LHCN-M2 (cell line): ENCODE measurements around the gene ENC1. TPM values are rescaled to one million over a fixed set of nuclear protein-coding genes. Genes with fewer than 3 reads are reported as not detected.

Source experiments
- DNase-seq: peaks from one replicate; pipeline ENCODE4 v3.0.0-alpha.2; 2012; ENCODE audit warnings: low read depth
- total RNA-seq: library from RNA; depleted of rRNA; stranded (reverse); fragments of >200 nt; gene quantifications from 2 replicates; pipeline ENCODE4 v1.2.3, GENCODE V29; 2014

Gene ENC1
- total RNA-seq, 1 experiment from 2014 or later: 60.3 TPM

DNA sequence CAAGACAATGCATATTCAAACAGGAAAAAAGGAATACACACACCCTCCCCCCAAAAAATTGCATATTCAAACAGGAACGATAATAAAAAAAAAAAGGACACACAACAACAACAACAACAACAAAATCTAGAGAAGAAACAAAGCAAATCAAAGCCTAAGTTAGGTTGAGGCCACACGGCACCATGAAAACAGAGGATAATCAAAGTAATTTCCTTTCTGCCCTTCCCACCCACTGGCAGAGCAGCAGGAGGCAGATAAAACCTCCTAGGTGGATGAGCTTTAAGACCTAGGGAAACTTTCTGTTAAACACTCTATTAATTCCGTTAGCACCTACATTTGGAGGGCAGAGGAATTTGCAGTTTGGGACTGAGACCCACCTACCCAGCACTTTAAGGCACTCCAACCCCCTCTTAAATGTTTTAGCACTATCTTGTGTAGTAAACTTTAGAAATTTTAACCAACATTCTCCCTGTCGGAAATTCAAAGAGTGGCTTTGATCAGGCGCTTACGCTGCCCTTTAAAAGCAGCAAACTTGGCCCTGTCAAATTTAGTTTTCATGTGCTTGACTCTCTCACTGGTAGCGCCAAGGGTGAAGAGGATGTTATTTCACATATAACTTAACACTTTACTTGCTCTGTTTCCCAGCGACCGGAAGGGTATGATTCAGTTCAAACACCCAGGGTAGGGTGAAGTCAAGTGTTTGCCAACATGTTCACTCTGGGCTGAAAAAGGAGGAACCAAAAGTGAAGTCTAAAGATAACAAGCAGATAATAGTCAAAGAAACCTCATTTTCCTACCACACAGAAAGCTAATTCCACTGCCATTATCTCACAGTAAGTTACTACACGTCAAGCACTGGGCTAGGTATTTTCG, 9.2 kb downstream of the ENC1 start:
- DNase-seq: peak; percentile 65

DNA sequence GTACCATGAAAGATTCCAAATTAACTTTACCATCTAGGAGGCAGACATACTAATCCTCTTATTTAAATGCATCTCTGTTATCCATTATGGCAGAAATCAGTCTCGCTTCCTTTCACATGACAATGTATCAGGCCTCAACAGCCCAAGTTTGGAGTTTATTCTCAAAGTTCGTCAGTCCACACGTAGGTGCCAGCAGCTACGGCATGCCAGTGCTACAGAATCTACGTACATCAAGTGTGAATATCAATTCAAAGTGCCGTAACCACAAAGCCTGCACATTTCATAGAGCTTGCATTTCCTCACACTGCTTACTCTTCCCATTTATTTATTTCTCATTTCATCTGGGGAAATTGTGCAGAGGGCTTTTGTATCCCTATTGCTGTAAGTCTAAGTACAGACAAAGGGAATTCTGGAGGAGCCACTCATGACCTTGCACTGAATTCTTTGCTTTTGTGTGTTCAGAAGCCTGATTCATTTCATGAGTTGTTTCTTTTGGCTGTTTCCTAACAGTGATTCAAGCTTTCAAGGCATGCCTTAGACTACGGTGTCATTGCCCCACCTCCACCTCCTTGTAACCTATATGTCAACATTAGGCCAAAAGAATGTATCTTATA, 10.0 kb downstream of the ENC1 start:
- DNase-seq: peak; percentile 79

DNA sequence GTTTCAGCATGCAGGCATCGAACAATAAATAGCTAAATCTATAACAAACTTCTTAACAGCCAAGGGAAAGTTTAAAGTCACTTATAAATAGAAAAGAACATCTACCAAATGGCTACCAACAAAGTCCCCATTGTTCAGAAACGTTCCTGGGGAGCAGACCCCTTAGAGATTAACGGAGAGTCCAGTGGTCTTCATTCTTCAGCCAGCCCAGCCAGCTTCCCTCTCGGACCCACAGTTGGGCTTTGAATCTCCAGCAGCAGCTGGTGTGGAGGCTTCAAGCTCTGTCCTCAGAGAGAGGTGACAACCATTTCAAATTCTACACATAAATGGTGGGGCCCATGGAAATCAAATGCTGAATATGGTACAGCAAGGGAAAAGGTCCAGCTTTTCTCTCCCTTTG, 11.2 kb downstream of the ENC1 start:
- no peak for DNase-seq

DNA sequence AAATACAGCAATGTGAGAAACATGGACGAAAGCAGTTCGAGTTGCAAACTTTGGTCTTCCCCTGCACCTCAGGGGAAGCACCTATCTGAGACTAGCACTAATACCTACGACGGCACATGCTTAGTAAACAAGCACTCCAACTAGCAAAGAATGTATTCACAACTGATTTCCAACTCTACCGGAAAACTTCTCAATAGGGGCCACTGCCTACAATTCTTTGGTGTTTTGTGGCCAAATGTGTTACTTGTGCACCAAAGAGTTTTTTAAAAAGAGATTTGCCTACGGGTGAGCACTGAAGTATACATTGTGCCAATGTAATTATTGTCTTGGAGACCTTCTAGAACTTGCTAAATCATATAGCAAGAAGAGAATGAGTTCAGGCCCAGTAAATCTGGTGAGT, 12.2 kb downstream of the ENC1 start:
- DNase-seq: no peak

DNA sequence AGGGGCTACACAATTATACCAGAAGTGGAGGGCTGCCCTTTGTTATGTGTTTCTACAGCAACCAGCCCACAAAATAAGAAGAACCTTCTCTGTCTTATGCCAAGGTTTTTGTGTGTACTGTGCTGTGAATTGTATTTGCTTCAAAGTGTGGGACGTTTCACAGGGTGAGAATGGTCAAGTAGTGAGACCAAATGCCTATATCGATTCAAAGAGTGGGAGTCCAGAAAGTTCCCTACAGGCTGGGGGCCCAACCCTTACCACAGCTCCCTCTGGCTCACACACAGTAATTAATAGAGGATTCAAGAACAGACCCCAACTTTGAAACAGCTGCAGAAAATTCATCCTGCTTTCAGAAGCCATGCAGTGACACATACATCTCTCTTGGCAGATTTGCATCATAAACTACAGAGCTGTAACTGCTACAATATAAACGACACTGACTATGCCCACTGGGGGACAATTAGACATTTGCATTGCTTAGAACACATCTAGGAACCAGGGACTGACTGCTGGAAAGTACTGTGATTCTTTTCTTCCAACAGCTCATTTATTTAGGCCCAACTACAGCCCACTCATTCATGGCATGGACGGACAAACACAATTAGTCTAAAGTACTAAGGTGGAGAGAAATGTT, 12.8 kb downstream of the ENC1 start:
- DNase-seq: peak; percentile 19

DNA sequence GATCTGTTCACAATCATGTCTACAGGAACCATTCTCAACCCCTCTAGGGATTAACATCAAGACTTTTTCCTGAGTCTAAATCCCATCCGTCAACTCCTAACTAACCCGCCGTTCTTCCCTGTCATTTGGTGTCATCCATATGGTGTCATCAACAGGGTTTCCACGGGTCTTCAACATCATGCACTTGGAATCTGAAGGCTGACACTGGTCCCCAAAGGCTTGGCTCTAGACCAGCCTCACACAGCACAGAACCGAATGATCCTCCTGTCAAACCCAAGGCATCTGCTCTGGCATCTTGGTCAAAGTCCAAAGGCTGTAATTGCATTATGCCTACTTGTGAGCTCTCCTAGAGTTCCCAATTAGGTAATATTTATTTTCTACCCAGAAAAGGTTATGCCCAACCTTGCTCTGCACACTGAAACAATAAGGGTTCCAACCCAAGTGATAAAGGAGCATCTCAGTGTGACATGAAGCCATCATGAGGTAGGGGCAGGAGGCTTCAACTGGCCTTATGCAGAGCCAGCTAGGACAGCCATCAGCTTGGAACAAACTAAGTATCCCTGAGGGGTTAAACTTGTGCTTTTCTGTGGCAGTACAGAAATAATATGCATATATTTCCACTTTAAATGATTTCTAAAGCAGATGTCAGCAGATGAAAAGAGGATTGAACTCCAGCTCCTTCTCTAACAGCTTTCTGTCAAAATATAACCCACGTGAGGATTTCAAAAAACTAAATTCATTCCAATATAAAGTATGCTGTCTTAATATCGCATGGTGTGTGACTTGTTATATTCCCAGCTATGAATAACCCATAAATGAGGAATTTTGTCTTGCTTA, 13.9 kb downstream of the ENC1 start:
- DNase-seq: no peak

DNA sequence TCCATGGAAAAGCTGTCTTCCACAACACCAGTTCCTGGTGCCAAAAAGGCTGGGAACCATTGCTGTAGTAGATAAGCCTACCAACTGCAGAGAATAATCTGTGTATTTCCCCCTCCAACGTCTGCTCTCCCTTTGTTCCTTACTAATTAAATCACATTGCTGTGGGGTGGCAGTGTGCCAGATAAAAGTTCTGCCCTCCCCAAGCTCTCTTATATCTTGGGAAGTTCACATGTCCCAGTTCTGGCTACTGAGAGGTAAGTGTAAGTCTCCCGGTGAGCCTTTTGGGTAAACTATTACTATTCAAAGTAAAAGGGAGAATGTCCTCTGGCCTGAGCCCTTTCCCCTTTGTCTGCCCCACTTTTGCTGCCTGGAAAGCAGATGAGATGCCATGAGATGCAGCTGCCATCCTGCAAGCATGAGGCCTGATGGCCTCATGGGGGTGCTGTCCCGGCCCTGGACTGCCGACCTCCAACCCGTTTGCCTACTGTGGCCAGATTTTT, 14.7 kb downstream of the ENC1 start:
- DNase-seq: peak; percentile 37

DNA sequence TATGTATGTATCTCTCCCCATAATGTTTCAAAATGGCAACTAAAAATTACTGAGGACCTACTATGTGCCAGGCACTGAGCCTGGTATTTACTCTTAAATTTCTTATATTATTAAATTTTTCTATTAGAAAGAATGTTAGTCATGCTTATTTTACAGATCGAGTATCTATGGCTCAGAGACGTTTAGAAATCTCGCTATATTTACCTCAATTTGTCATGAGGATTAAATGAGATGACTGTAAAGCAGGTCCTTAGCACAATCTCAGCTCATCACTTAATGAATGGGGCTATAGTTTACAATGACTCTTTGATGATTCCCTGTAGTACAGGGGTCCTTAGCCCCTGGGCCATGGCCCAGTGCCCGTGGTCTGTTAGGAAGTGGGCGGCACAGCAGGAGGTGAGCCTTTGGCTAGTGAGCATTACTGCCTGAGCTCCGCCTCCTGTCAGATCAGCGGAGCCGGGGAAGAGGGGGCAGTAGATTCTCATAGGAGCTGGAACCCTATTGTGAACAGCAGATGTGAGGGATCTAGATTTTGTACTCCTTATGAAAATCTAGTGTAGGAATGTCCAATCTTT, 15.5 kb downstream of the ENC1 start:
- no peak for DNase-seq

DNA sequence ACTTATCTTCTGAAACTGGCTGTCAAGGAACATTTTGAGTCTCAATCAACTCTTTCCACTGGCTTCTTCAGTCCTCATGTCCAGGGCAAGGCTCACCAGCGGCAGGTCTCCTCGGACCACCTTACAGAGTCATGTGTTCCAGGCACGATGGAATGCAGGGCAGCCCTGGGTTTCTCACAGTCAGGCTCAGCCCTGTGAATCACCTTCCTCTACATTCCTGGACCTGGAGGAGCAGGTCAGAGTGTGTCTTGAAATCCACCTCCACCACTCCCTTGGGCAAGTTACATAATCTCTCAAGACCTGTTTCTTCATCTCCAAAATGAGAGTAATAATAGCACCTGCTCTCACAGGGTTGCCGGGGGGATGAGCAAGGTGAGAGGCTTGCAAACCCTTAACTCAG, 16.0 kb downstream of the ENC1 start:
- no peak for DNase-seq

DNA sequence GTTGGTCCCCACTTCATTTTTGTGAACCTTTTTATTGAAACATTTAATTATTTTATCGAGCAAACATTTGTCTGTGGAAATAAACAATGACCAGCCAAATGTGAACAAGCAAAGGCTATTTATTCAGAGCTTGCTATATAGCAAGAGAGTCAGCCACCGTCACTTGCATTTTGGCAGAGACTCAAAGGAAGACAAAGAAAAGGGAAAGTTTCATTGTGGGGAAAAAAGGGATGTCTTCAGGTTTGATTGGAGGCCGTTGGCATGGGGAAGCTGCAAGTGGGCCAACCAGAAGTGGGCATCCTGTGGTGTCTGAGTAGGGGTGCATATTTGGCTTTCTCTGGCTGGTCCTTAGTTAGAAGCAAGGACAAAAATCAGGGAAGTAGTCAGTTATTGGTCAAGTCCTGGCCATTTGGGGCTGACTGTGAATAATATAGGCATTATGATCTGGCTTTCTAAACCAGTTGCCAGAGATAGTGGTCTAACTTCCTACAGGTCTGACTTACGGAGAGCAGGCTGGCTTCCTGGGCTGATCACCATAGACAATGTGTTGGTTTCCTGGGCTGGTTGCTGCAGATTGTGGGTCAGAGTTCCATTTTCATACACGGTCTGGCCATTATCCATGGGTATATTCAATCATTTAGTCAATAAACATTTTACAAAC, 16.6 kb downstream of the ENC1 start:
- DNase-seq: no peak

DNA sequence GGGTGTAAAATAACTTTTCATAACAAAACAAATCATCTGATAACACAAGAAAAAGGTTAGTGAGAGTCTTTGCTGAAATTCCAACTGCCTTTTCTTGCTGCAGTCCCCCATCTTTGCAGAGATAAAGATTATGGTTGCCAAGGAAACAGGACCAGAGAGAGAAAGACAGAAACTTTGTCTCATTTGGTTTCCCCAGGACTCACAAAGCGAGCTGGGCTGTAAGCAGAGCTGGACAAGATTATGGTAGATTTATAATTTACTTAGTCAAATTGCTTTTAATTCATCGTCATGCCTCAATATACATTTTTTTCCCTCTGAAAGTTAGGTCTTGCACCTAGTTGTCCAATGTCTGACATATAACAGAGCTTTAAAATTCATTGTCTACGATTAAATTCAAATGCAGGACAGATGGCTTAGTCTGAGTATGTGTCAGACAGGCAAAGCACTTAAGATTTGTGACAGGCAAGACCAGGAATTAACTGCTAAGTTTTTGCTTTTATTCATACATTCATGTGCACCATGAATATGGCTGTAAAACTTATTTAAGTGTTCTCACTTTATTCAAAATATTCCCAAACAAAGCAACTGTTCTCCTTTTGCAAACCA, 17.4 kb downstream of the ENC1 start:
- DNase-seq: no peak

DNA sequence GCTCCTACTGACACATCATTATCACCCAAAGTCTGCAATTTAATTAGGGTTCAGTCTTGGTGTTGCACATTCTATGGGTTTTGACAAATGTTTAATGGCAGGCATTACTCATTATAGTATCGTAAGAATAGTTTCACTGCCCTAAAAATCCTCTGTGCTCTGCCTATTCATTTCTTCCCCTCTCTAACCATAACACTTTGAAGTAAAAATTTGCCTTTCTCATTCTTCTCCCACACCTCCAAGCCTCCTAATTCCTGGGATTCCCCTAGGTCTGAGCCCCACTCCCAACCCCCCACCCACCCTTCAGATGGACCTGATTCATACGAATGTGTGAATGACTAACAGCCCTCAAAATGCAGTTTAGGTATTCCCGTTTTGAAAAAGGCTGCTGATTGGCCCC, 18.4 kb downstream of the ENC1 start:
- DNase-seq: no peak

DNA sequence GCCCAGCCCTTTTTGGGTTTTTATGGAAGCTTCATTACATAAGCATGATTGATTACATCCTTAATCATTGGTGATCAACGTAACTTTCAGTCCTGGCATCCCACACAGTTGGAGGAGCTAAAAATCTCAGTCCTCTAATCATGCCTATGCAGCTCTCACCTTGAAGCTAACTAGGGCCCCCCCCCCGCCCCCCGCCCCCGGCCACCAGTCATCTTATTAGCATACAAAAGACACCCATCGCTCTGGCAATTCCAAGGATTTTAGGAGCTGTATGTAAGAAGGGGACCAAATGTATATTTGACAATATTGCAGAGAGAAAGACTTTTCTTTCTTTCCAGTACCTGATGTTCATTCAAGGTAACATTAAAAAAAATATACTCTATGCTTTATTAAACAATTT, 19.0 kb downstream of the ENC1 start:
- DNase-seq: no peak

DNA sequence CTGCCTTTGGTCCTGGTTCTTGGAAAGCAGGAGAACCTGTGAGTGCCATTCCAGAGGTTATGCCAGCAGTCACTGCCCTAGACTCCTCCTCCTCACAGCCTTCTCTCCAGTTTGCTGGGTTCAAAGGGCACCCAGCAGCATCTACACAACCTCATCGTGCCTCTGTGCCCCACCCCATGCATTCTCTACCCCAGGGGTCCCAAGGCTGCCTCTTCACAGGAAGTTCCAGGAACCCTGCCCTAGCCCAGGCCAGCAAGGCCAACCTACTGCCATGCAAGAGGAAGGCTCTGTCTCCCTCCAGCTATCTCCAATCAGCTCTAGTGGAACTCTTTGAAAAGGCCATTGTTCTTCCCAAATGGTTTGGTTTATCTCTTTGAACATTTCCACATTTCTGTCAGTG, 21.2 kb downstream of the ENC1 start:
- DNase-seq: no peak

DNA sequence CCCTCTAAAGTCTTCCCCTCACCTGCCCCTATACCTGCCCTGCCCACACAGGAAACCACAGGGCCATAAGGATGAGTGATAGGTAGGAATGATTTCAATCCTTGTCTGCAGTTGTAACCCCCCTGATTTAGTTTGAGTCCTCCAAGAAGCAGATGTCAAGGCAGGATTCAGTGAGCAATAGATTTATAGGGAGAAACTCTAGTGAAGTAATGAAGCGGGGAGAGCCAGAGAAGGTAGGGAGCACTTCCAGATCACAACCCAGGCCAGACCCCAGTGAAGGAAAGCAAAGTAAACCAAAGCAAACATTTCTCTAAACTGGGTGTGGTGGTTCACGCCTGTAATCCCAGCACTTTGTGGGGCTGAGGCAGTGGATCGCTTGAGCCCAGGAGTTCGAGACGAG, 22.4 kb downstream of the ENC1 start:
- no peak for DNase-seq

DNA sequence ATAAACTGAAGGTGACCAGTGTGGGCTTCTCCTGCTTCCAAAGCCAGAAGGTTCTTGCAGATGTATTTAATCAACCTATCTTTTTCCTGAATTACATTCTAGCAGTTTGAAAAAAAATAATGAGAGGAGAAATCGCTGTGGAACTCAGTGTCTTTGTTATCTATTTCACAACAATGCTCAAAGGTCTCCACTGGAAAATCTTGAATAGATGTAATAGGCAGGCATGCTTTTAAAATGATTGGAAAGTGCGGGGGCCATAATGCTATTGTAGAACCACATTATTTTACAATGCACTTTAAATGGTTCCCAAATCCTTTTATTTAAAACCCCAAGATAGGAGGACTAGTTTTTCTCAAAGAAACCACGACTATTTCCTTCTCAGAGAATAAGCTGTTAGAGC, 23.3 kb downstream of the ENC1 start:
- no peak for DNase-seq

DNA sequence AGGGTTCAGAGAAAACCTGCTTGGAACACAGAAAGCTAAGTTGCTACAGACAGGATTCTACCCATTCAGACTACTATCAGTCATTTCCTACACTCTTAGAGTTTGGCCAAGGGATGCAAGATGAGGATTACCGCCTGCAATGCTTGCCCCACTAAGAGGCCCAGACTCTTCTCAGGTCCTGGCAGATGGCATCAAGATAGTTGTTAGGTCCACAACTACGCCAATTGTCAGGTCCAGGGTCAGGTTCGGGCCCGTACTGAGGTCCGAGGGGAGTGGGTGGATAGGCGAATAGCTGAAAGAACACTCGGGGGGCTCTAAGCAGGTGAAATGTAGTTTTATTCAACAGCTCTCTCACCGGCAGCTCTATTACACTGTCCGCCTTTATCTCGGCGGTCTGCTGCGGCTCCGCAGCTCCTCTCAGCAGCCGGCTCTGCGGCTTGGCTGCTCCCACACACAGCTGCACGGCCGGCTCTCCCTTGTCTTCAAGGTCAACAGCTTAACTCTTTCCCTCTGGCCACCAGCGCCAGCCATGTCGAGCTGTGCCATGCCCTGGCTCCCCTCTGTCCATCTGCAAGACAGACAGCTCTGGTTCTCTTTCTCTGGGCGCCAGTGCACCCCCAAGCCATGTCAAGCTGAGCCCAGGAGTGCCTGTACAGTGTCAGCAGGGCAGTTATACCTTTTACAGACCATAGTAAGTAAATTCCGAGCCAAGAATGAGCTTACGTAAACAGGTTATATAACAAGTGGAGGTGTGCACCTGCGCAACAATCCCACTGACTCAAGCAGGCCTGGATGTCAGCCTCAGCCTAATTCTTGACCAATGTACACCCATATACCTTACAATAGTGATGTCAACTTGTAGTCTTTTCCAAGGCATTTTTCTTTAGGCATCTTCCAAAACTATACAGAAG, 24.0 kb downstream of the ENC1 start:
- DNase-seq: no peak

DNA sequence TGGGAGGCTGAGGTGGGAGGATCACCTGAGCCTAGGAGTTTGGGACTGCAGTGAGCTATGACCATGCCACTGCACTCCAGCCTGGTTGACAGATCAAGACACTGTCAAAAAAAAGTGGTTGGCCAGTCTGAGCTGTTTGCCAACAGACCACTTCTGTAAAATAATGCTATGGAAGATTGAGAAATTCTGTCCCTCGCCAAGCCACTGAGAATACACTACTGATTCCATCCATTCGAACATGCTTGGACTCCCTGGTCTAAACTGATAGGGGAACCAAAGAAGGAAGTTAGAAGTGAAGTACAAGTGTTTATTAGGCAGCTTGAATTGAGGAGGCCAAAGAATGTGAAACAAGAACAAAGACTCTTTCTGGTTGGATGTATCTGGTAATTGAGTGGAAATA, 27.2 kb downstream of the ENC1 start:
- no peak for DNase-seq

DNA sequence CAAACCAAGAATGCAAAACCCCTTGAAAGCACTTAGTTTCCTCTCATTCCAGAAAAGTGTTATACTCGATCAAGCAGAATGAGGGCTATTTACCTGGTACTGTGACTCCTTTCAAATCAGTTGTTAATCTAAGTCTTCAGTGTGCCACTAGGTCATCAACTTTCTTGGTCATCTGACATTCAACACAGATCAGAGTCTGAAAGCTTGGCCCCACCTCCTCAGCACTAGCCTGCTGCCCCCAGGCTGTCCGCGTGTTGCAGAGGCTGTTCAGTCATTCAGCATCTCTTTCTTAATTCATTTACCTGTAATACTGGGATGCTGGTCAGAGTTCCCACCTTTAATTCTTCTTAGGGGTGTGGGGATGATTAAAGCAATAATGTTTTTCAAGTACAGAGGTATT, 28.5 kb downstream of the ENC1 start:
- DNase-seq: no peak
